RPMI7951 (cell line): Measurements from ENCODE around the gene IRF4. TPM values are rescaled to one million over a fixed set of nuclear protein-coding genes. Genes with fewer than 3 reads are reported as not detected.

Experiments used
- DNase-seq: peaks from one replicate; pipeline ENCODE4 v3.0.0-alpha.2; 2012; ENCODE audit warnings: low read depth
- total RNA-seq: library from RNA; depleted of rRNA; stranded (reverse); fragments of >200 nt; shearing (Covaris generic); gene quantifications from 2 replicates; pipeline ENCODE4 v1.2.3, GENCODE V29; 2014

IRF4 gene
- total RNA-seq, 1 experiment from 2014 or later, result 0.24 TPM

DNA sequence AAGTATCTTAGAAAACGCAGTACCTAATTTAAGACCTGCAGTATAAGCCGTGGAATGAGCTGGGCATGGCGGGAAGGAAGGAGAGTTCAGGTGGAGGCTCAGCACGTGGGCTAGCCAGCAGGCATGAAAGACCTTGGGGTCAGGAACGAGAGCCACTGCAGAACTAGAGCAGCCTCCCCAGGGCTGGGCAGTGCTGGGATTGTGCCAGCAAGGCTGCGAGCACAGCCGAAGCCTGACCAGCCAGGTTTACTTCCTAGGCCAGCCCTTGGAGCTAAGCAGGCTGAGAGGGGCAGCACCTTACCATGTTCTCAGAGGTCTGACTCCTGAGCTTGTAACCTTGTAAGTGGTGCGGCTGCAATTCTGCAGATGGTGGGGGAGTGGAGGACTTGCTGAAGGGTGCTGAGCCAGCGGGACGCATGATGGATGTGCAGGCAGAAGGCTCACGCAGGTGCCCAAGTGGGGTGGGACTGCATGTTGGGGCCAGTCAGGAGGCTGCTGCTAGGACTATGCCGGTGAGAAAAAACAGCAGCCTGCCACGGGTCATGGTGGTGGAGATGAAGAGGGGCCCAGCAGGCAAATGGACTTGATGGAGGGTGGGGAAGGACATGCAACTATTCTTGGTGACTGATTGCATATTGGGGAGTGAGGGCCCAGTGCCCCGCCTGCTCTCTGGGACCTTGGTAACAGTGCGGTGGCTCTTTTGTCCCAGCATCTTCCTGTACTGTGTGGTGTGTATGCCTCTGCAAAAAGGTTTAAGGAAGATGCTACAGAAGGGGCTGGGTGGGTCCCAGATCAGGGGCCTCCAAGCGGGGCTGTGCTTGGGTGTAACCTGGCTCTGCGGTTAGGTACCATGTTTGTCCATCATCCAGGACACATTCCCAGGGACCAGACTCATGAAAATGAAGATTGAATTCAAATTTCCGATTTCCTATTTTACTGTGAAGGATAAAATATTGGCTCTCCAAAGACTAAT, 37.6 kb upstream of the IRF4 start:
- DNase-seq, result no peak

DNA sequence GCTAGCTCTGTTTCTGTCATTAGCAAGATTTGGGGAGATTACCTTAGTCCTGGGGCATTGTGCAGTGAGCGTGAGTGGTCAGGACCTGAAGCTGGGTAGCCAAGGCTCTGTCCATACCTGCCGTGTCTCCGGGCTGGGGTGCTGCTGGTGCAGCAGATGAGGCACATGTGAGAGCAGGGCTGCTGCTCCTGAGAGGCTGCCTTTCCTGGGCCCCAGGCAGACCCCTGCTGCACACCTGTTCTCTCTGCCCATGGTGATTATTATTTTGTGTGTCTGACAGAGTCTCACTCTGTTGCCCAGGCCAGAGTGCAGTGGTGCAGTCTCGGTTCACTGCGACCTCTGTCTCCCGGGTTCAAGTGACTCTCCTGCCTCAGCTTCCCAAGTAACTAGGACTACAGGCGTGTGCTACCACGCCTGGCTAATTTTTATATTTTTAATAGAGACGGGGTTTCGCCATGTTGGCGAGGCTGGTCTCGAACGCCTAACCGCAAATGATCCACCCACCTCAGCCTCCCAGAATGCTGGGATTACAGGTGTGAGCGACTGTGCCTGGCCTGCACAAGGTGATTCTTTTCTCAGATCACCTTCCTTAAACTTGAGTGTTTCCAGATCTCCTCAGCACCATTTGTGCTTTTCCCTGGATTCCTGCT, 36.8 kb upstream of the IRF4 start:
- no peak for DNase-seq

DNA sequence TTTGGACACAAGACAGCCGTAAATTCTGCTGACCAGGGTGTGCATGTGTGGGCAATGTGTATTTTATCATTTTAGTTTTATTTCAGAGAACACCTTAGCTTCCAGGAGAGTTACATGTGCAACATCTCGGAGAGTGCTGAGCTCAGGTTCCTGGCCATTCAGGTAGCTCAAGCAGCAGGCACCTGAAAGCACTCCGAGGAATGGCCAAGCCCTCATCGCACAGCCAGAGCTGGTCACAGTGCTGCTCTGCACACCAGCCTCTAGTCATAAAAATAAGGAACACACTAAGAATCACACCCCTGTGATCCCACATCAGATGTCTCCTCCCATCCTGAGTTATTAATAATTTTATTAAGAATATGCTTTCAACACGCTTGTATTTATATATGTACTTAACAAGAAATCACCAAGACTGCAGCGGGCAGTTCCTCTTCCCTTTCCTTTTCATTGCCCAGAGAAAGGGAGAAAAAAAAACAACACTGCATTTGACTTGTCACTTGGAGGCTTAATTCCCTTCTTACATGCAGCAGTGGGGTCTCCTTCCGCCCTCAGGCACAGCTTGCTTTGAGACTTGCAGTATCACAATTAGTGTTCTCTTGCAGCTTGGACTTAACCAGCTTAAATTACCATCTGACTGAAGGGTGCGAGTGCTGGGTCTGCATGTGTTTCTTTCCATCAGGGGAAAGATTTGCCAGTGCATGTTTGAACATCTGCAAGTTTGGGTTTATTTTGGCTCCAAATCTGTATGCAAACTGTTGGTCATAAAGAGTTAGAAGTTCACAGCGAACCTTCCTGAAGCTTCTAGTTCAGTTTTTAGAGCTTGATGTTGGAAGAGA, 36.0 kb upstream of the IRF4 start:
- no peak for DNase-seq

DNA sequence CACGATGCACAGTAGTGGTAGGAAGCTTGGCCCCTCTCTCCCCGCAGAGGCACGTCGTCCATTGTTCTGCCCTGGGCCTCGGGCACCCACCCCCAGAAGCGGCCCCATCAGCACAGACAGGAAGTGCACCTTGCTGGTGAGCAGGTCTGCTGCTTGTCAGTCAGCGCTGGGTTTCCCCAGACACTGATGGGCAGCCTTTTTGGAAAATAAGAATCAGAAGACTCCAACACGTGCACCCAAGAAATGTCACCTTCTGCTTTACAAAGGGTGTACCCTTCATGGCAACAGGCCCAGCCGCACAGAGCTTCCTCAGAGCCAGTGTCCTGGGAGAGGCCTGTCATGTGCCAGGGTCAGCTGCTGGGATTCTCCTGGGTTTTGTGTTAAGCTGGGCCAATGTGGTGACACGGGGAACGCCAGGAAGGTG, 34.7 kb upstream of the IRF4 start:
- no peak for DNase-seq

DNA sequence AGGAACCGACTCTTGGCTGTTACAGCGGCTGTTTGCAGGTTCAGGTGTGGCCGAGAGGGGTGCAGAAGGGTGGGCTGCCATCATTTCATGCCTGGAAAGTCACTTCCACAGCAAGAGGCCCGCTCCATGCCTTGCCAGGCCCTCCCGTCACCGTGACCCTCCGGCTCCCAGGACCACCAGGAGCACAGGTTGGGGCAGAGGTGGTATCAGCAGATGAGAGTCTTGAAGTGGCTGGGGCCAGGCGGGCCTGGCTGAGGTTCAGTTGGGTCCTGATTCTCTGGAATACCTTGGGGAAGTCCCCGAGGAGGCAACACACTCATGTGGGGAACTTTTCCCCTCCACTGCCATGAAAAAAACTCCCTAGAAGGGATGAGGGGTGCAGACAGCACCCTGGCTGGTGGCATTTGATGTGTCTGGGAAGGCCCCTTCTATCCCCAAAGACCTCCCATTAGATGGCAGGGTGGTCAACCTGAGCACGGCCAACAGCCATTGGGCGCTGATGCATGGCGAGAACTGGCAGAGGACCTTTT, 34.2 kb upstream of the IRF4 start:
- DNase-seq, result no peak

DNA sequence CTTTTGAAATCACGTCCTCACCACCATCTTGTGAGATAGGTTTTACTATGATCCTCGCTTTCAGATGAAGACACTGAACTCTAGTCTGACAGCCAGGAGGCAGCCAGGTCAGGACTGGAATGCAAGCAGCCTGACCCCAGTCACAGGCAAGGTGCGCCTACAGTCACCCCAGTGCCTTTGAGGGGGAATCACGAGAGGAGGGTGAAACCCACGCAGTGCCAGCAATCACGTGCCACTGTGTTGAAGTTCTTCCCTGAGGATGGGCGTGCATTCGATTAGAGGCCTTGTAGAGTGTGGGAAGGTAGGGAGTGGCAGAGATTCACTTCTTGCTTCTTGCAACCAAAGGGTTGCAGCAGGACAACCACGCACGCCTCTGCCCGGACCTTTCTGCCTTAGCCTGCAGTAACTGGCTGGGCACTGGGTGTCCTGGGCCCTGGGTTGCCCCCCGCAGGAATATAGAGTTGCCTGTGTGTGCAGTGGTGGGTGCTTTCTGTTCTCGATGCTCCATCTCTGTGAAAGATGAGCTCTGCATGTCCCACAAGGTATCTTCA, 33.7 kb upstream of the IRF4 start:
- DNase-seq, result no peak

DNA sequence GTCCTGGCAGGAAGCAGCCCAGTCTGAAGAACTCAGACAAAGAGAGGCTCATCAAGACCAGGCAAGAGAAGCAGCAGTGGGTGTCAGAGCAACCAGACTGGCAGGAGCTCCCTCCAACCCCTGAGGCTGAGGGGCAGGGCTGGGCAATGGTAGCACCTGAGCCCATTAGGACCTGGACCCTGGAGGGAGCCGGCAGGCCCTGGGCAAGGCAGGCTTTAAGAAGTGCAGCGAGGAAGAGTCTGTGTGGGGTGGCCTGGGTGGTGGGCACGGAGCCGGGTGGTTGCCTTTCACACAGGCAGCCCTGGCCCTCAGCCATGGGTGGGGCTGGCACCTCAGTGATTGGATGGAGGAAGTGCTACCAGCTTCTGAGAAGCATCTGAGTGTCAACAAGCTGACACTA, 33.1 kb upstream of the IRF4 start:
- DNase-seq, result no peak

DNA sequence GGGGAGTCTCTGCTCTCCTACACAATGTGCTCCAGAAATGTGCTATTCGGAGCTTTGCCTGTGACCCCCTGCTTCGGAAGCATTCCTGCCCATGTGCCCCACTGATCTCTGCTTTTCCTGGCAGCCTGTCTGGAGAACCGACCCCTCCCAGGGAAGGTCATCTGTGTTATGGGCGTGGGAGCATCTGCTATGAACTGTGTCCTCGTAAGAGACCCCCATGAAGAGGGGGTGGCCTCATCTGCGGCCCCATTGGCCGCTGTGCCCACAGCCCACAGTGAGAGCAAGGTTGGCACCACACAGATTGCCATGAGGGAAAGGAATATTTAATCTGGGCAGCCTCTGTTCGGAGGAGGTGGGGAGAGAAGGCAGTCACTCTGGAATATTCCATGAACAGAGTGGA, 32.7 kb upstream of the IRF4 start:
- DNase-seq, result no peak

DNA sequence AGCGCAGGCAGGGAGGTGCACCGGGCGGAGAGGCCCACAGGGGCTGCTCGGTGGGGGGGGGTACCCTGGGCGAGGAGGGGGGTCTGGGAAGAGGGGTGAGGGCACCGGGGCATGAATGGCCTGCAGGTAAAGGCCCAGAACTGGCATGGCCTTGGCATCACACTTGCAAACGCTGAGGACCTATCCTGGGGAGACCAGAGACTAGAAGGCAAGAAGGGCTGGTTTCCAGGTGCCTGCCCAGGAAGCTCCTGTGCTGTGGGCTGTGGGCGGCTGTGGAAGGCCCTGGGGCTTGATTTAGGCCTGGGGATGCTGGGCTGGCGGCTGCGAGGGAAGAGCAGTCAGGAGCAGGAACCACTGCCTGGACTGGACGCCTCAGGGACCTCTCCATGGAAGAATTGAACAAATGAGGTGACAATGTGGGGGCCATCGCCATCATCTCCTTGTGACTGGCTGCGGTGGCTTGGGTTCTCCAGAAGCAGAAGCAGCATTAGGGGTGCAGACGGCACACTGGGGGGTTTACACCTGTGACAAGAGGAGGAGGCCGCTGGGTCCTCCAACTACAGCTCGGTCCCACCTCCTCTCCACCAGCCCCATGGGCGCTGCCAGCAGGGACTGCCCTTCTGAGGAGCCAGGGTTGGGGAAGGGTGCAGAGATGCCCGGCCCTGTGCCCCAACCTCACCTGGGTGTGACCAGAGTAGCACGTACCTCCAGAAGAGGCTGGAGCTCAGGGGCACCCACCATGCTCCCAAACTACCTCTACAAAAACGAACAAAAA, 32.1 kb upstream of the IRF4 start:
- DNase-seq, result no peak

DNA sequence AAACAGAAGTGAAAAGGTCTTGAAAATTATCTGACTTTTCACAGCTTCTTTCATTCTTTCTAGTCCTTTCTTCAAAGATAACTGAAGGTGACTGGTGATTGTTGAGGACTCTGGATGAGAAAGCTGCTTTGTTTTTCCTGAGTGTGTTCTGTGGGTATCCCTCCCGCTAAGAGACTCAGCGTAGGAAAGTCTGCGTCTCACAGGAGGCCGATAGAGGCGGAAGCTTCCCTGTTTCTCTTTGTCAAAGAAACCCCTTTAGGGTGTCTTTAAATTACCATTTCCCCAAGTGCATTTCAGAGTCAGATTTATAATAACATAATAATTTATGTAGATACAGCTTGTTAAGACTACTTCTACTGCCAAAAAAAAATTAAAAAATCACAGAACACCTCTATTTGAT, 31.2 kb upstream of the IRF4 start:
- no peak for DNase-seq

DNA sequence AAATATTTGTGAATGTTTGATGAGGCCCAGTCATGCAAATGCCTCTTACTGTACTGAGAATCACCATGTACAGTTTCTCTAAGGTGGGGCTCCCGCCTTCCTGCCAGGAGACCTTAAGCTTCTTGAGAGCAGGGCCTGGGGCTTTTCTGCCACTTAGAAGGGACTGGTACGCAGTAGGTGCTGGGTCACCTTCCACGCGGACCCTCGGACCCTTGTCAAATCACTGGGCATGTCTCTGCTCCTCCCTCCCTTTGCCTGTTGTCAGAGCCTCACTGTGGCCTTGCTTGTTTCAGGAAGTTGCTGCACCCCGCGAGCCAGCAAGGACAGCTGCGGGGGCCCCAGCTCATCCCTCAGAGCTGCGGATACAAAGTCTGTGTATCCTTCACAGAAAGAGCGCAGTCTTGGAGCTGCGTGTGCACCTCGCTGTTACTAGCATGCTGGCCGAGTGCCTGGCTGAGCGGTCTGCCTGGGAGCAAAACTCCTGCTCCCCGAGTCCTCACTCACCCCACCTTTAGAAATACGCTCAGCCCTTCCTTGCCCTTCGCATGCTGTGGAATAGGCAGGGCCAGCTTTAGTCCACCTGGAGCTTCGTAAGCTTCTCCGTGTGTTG, 30.7 kb upstream of the IRF4 start:
- DNase-seq, result no peak

DNA sequence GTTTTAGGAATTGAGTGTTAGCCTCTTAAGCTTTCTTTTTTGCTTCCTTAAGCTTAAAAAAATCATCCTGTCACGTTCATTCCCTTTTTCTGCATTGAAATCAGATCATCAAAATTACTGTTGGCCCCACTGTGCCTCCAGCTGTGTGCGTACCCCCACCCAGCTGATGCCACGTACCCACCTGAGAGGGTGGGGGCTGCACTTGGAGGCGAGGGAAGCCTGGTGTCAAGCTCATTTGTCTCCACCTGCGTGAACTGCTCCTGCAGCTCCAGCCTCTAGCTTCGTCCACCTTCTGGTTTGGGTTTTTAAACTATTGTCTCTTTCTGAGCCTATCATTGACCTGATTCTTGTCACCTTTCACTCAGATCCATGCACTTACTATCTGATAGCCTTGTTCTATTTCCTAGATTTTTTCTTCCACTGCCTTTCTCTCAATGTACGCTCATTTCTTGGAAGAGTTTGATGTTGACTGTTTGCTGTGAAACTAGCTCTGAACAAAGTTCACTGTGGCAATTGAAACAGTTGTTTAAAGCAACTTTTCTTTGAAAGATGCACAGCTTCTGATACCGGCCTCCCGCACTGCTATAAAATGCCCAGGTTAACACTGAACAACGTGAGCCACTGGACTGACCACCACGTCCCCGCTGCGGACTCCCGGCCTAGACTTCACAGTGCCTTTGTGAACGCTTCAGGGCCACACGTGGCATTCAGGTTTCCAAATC, 30.0 kb upstream of the IRF4 start:
- DNase-seq, result no peak

DNA sequence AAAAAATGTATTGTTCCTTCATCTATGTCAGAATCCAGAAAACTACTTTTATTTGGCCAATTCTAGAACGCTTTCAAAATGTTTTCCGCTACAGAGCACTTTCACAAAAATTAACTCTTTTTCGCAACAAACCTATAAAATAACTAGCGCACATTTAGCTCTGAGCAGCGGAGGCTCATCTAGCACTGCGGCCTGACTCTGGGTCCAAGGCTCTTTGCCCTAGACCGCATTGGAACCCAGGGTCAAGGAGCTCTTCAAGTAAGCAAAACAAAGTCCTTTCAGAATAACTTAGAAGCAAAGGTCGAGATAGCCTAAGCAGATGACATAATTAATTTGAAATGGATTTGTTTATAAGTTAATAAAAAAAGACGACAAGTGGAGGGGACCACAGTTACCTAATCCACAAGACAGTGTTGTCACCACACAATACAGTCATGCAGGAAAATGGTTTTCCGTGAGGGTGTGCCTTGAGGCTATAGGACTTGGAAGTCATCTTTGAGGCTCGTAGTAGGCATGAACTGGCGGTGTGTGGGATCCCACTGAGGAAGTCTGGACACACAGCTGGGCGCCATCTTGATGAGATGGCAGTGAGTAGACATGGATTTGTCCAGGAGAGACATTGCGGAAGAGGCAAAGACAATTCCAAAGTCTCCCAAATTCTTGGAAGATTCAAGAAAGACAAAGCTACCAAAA, 29.2 kb upstream of the IRF4 start:
- no peak for DNase-seq

DNA sequence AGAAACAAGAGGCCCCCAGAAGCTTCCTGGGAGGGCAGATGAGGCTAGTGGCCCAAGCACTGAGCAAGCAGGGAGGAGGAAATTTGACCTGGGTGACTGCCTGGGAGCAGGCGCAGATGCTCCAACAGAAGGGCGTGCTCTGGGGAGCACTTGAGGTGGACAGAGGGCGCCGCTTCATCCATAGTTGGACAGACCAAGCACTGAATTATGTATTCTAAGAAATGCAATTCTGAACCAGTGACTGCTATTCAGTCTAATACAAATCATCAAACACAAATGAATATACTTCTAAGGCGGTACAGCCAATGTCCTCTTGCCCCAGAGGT, 28.7 kb upstream of the IRF4 start:
- DNase-seq, result no peak

DNA sequence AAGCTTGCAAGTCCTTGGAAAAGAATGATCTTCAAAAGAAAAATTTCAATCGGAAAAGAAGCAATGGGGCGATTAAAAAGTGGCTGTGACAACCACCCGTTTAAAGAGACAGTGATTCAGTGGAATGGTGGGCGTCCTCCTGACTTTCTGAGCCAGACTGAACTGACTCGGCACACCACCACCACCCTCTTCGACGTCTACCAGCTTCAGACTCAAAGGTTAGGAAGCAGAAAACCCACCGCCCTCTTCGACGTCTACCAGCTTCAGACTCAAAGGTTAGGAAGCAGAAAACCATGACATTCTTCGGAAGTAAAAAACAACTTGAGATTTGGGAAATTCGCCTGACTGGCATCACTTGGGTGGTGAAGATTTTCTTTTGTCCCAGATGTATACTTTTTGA, 28.3 kb upstream of the IRF4 start:
- no peak for DNase-seq

DNA sequence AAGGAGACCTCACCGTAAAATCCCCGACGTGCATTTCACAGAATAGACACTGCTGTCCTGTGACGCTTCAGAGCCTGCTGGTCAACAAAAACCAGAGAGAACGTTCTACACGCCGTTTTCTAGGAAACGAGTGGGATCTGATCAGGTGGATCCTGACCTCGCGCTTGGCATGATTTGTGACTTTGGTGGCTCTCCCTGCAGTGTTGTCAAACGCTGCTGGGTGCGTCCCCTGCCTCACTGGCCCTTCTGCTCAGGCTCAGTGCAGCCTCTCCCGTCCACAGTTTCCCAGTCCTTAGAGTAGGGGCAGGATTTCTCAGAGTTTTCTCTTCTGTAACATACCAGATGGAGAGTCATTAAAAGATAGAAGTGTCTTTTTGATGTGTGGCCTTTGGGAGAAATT, 27.6 kb upstream of the IRF4 start:
- no peak for DNase-seq

DNA sequence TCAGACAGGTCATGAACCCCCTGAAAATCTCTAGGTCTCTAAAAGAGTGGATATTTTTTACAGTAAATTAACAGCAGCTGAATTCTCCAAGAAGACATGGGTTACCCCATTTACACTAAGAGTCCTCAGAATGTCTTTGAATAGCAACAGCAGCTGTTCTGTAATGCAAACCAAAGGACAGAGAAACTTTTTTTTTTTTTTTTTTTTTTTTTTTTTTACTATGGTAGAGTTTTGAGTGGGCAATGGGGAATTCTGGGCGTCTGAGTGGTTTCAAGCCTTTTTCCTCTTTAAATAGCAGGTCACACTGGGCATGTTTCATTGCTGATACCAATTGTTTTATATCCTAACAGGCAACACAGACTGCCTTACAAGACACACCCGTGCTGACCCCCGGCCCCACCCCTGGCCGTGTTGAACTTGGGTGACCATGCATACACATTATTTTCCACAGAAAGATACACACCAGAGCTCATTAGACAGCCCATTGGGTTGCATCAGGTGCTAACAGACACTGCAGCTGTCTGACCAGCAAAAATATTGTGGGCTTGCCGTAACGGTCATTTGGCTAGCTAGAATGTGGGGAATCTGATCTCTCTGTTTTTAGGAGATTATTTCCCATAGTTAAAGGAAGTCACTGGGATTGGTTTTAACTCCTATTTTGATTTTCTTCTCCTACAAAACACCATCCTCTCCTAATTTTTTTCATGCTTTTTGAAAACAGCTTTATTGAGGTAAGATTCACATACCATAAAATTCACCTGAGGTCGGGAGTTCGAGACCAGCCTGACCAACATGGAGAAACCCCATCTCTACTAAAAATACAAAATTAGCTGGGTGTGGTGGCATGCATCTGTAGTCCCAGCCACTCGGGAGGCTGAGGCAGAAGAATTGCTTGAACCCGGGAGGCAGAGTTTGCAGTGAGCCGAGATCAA, 26.7 kb upstream of the IRF4 start:
- no peak for DNase-seq

DNA sequence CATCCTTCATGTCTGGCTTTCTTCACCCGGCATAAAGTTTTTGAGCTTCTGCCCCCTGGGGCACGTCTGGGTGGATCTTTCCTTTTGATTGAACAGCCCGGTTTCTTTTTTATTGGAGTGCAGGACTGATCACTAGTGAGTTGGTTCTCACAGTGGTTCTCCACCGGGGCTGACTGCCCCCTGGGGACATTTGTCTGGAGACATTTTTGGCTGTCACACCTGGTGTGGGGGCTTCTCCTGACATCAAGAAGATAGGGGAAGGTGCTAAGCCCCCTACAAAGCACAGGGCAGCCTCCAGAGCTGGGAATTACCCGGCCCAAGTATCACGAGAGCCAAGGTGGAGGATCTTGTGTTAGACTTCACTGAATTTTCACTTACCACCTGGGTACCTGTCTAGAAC, 25.7 kb upstream of the IRF4 start:
- no peak for DNase-seq
